Sigmoid colon (tissue), 7 donors: ENCODE data around the gene PKHD1. TPM values are rescaled to one million over a fixed set of nuclear protein-coding genes. Genes with fewer than 3 reads are reported as not detected.

Experiments
- DNase-seq: peaks from one replicate; pipeline ENCODE4 v3.0.0-alpha.2; 2019
- H3K27ac ChIP-seq, 4 donors: fragments of 200-600 bp; sonication (generic); one replicate each; pipeline ENCODE4 v1.5.1; 2016 to 2019; ENCODE audit warnings: mild to moderate bottlenecking in 1 of 4
- H3K27me3 ChIP-seq, 3 donors: fragments of 200-600 bp; sonication (generic); one replicate each; pipeline ENCODE4 v1.5.1; 2019; ENCODE audit warnings: mild to moderate bottlenecking in 1 of 3
- H3K36me3 ChIP-seq, 4 donors: fragments of 200-600 bp; sonication (generic); one replicate each; pipeline ENCODE4 v1.5.1; 2016 to 2019
- H3K4me1 ChIP-seq, 4 donors: fragments of 200-600 bp; sonication (generic); one replicate each; pipeline ENCODE4 v1.5.1; 2017 to 2019
- H3K4me3 ChIP-seq, 4 donors: fragments of 200-600 bp; sonication (generic); one replicate each; pipeline ENCODE4 v1.5.1; 2017 to 2019; ENCODE audit warnings: mild to moderate bottlenecking in 2 of 4, moderate library complexity in 1 of 4
- H3K9me3 ChIP-seq, 4 donors: fragments of 200-600 bp in 3 of 4; sonication (generic) in 3 of 4; one replicate each; pipeline versions ENCODE4 v1.5.1 to v1.6.1; 2013 to 2019
- CTCF ChIP-seq, 4 experiments: fragments of 450-650 bp in 3 of 4; fragments of 200-600 bp in 1 of 4; IDR thresholded peaks; one replicate each; pipeline ENCODE4 v1.5.1; 2016 to 2019; ENCODE audit warnings: antibody characterized with exemption in 4 of 4, mild to moderate bottlenecking in 3 of 4, moderate library complexity in 2 of 4
- EP300 ChIP-seq, 4 donors: sonication (generic); formaldehyde crosslinking; IDR thresholded peaks; one replicate each; pipeline ENCODE4 v1.6.1; 2017; ENCODE audit warnings: antibody characterized with exemption in 4 of 4
- POLR2A ChIP-seq, 2 donors: fragments of 450-650 bp; IDR thresholded peaks; one replicate each; pipeline ENCODE4 v1.6.1; 2016; ENCODE audit warnings: antibody characterized with exemption in 2 of 2, mild to moderate bottlenecking in 2 of 2, moderate library complexity in 2 of 2
- POLR2AphosphoS5 ChIP-seq, 4 donors: sonication (generic); formaldehyde crosslinking; IDR thresholded peaks; one replicate each; pipeline ENCODE4 v1.6.1; 2017; ENCODE audit warnings: antibody characterized with exemption in 4 of 4
- WGBS, 2 donors: extraction: QIAGEN DNeasy Blood & Tissue Kit; methylation state at CpG; one replicate each; pipeline ENCODE4 v1.1.7; 2013; 5-methylcytosine and 5-hydroxymethylcytosine counted together
- intact Hi-C: fragments of 100-400 bp; cut with DNase I; formaldehyde crosslinking; loops from one replicate; pipeline ENCODE4 v1.15.1; 2023
- polyA plus RNA-seq, 3 donors: library from polyadenylated mRNA; stranded (reverse); fragments of 200-250 nt; gene quantifications; one replicate each; pipeline ENCODE4 v1.2.3, GENCODE V29; 2013
- total RNA-seq, 4 donors: library from RNA; depleted of rRNA; stranded (reverse); fragments of >200 nt; gene quantifications; one replicate each; pipeline ENCODE4 v1.1.0, GENCODE V29; 2016
- donor health status: healthy with polysubstance abuse.
- donor health status: Bipolar disorder and iron deficiency.
- donor health status: healthy.

The PKHD1 gene
- total and polyA plus RNA-seq, 7 donors: under 0.01 to 0.66 (median under 0.01) TPM; not detected in 2

GRCh38 chr6:51675020-51675921, 412.1 kb downstream of the PKHD1 start:
- intact Hi-C loops: no loop called here
- no peaks in the 10 kb centered on the region for H3K9me3 ChIP-seq
- no peaks in the 10 kb centered on the region for H3K36me3 ChIP-seq
- WGBS, 2 donors: 68 to 76% methylated on average over 9 of the region's 9 CpGs
- H3K27me3 ChIP-seq: no peaks in the 10 kb centered on the region
- H3K27ac ChIP-seq: no peak overlapping the region
- no peak for TF ChIP-seq POLR2AphosphoS5 (IDR thresholded peaks at IDR 0.05)
- no peak for TF ChIP-seq EP300 (IDR thresholded peaks at IDR 0.05)
- TF ChIP-seq CTCF (IDR thresholded peaks at IDR 0.05): no peak
- no peak for TF ChIP-seq POLR2A (IDR thresholded peaks at IDR 0.05)
- H3K4me3 ChIP-seq: no peak overlapping the region
- peaks cover 0 to 12% (median 0%) of the 10 kb centered on the region in 4 donors for H3K4me1 ChIP-seq
- no peak for DNase-seq

- no peaks in the 10 kb centered on the region for H3K27me3 ChIP-seq
- TF ChIP-seq EP300 (IDR thresholded peaks at IDR 0.05) (no peak), CTCF (IDR thresholded peaks at IDR 0.05) (no peak), POLR2A (IDR thresholded peaks at IDR 0.05) (no peak), POLR2AphosphoS5 (IDR thresholded peaks at IDR 0.05) (no peak)
- no peak overlapping the region for H3K27ac ChIP-seq
- H3K36me3 ChIP-seq: no peaks in the 10 kb centered on the region
- intact Hi-C loops: no loop called here
- DNase-seq: no peak
- no peak overlapping the region for H3K4me3 ChIP-seq
- H3K9me3 ChIP-seq: no peaks in the 10 kb centered on the region
- no peaks in the 10 kb centered on the region for H3K4me1 ChIP-seq
Measured at GRCh38 chr6:51663525-51663924, 423.9 kb downstream of the PKHD1 start.

DNA sequence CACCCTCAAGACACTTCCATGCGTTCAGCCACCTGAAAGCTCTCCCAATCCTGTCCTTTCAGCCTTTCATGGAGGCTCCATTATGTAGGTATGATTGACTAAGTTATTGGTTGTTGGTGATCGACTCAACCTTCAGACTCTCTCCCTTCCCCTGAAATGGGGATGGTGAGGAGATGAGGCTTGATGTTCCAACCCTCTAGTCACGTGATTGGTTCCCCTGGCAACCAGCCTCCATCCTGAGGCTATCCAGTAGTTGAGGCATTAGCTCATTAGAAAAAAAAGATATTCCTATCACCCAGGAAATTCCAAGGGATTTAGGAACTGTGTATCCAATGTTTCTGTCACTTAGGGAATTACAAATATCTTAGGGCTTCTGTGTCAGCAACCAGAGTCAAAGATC, 426.6 kb downstream of the PKHD1 start:
- TF ChIP-seq CTCF (IDR thresholded peaks at IDR 0.05) (no peak), EP300 (IDR thresholded peaks at IDR 0.05) (no peak), POLR2AphosphoS5 (IDR thresholded peaks at IDR 0.05) (no peak)
- intact Hi-C loops: no loop called here
- Histone ChIP-seq H3K36me3 (no peaks in the 10 kb centered on the region), H3K27me3 (no peaks in the 10 kb centered on the region), H3K4me3 (no peak overlapping the region), H3K27ac (no peak overlapping the region), H3K4me1 (no peaks in the 10 kb centered on the region), H3K9me3 (no peaks in the 10 kb centered on the region)
- no peak for DNase-seq
- 70 to 80% methylated on average over 3 of the region's 3 CpGs for WGBS, 2 donors

- TF ChIP-seq POLR2AphosphoS5 (IDR thresholded peaks at IDR 0.05): no peak
- TF ChIP-seq POLR2A (IDR thresholded peaks at IDR 0.05): no peak
- no peak for TF ChIP-seq EP300 (IDR thresholded peaks at IDR 0.05)
- no peak for TF ChIP-seq CTCF (IDR thresholded peaks at IDR 0.05)
- intact Hi-C loops: no loop called here
- no peaks in the 10 kb centered on the region for H3K4me1 ChIP-seq
- no peaks in the 10 kb centered on the region for H3K9me3 ChIP-seq
- WGBS, 2 donors: 82 to 90% methylated on average over 3 of the region's 3 CpGs
- H3K27ac ChIP-seq: no peak overlapping the region
- no peak for DNase-seq
- no peaks in the 10 kb centered on the region for H3K27me3 ChIP-seq
- H3K36me3 ChIP-seq: no peaks in the 10 kb centered on the region
- H3K4me3 ChIP-seq: no peak overlapping the region
Measured at GRCh38 chr6:51657491-51657890, 429.9 kb downstream of the PKHD1 start.

- Histone ChIP-seq H3K27ac (no peak overlapping the region), H3K9me3 (no peaks in the 10 kb centered on the region), H3K27me3 (no peaks in the 10 kb centered on the region), H3K36me3 (no peaks in the 10 kb centered on the region), H3K4me1 (no peaks in the 10 kb centered on the region), H3K4me3 (no peak overlapping the region)
- intact Hi-C loops: no loop called here
- TF ChIP-seq EP300 (IDR thresholded peaks at IDR 0.05) (no peak), POLR2AphosphoS5 (IDR thresholded peaks at IDR 0.05) (no peak), CTCF (IDR thresholded peaks at IDR 0.05) (no peak), POLR2A (IDR thresholded peaks at IDR 0.05) (no peak)
- DNase-seq: no peak
Measured at GRCh38 chr6:51655517-51655916, 431.9 kb downstream of the PKHD1 start.
